Spleen (tissue), 7 donors: ENCODE data around the gene LZTFL1.
A peak's percentile ranks its signal among the peaks of the same experiment; 100 is the strongest.

Source experiments
- POLR2A ChIP-seq, 3 donors: fragments of 450-650 bp; IDR thresholded peaks; one replicate each; pipeline ENCODE4 v1.5.1; 2017; ENCODE audit warnings: antibody characterized with exemption in 3 of 3, mild to moderate bottlenecking in 1 of 3
- POLR2AphosphoS5 ChIP-seq, 3 donors: sonication (generic); formaldehyde crosslinking; IDR thresholded peaks; one replicate each; pipeline ENCODE4 v1.5.1; 2017; ENCODE audit warnings: antibody characterized with exemption in 3 of 3
- TF ChIP-seq, protein P1 (sequence below), 11 experiments: fragments of 200-600 bp in 7 of 11; fragments of 450-650 bp in 4 of 11; sonication (generic) in 4 of 11; IDR thresholded peaks in 8 of 11; conservative IDR thresholded peaks in 3 of 11; 1 replicate in 7 of 11; 2 replicates in 4 of 11; pipeline versions ENCODE4 v1.4.0 to v1.8.0; 2016 to 2021; ENCODE audit warnings: antibody characterized with exemption in 11 of 11, inconsistent platforms in 4 of 11, mild to moderate bottlenecking in 1 of 11
- donor health status: DM: no; HTN: no; CAD: no; lungs with moderate emphysema.
- donor health status: DM: no; HTN: no; CAD: no.
- donor health status: DM: no; HTN: no; CAD: no.

DNA sequence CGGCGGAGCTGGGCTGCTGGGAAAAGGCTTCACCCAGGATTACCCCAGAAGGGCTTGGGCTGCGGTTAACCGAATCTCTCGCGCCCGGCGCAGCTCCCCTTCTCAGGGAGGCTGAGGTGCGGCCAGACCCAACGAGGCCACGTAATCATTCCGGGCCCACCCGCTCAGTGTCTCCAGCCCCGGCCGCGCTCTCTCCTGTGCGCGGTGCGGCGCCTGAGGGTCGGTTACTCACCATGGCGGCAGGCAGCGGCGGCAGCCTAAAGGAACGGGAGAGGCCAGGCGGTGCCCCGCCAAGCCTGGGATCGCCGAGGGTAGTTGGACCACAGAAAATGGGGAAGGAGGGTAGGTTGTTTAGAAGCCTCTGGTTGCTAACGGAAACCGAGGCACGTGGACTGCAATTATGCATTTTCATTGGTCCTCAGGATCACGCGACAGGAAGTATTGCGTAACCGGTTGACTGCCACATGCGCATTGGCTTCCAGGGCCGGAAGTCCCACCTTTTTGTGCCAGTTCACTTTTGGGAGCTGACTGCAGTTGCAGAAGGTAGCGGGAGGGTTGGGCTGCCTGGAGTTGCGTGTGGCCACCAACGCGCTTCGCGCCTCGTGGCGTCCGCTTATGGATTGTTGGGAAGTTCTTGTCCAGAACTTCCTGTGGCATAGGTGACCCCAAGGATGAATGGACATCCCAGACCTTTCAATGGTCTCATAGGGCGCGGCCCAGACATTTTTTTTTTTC, at the start of gene LZTFL1:
- TF ChIP-seq, protein P1, sequence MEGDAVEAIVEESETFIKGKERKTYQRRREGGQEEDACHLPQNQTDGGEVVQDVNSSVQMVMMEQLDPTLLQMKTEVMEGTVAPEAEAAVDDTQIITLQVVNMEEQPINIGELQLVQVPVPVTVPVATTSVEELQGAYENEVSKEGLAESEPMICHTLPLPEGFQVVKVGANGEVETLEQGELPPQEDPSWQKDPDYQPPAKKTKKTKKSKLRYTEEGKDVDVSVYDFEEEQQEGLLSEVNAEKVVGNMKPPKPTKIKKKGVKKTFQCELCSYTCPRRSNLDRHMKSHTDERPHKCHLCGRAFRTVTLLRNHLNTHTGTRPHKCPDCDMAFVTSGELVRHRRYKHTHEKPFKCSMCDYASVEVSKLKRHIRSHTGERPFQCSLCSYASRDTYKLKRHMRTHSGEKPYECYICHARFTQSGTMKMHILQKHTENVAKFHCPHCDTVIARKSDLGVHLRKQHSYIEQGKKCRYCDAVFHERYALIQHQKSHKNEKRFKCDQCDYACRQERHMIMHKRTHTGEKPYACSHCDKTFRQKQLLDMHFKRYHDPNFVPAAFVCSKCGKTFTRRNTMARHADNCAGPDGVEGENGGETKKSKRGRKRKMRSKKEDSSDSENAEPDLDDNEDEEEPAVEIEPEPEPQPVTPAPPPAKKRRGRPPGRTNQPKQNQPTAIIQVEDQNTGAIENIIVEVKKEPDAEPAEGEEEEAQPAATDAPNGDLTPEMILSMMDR (IDR thresholded peaks at IDR 0.05 in 8 of 11, conservative IDR thresholded peaks at IDR 0.05 in 3 of 11) = no peak
- TF ChIP-seq POLR2AphosphoS5 (IDR thresholded peaks at IDR 0.05) (peak; percentile 81 to 83 (median 82)), POLR2A (IDR thresholded peaks at IDR 0.05) (no peak)
